OCI-LY3 (cell line): ENCODE data around the gene PSMB1.
"Not testable (repeated sequence)": the region's sequence is repeated elsewhere in the genome, so short reads cannot be mapped to it uniquely, and the experiment has no call there.

ENCODE experiments used
- EZH2phosphoT487 ChIP-seq: fragments of 200-600 bp; shearing (Covaris generic); IDR thresholded peaks from 2 replicates; pipeline ENCODE4 v1.6.1; 2018; ENCODE audit warnings: antibody characterized with exemption, mixed run types, low read depth
- TF ChIP-seq, protein P1 (sequence below): fragments of 200-600, 300-600 bp; sonication (generic); IDR thresholded peaks from 2 replicates; pipeline ENCODE4 v1.5.1; 2014; ENCODE audit warnings: antibody characterized with exemption, low read length, low read depth

DNA sequence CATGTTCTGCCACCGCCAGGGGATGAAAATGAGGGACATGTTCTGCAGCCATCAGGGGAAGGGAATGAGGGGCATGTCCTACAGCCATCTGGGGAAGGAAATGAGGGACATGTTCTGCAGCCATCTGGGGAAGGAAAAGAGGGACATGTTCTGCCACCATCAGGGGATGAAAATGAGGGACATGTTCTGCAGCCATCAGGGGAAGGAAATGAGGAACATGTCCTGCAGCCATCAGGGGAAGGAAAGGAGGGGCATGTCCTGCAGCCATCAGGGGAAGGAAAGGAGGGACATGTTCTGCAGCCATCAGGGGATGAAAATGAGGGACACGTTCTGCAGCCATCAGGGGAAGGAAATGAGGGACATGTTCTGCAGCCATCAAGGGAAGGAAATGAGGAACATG lies 50.8 kb downstream of the PSMB1 start:
- TF ChIP-seq, protein P1, sequence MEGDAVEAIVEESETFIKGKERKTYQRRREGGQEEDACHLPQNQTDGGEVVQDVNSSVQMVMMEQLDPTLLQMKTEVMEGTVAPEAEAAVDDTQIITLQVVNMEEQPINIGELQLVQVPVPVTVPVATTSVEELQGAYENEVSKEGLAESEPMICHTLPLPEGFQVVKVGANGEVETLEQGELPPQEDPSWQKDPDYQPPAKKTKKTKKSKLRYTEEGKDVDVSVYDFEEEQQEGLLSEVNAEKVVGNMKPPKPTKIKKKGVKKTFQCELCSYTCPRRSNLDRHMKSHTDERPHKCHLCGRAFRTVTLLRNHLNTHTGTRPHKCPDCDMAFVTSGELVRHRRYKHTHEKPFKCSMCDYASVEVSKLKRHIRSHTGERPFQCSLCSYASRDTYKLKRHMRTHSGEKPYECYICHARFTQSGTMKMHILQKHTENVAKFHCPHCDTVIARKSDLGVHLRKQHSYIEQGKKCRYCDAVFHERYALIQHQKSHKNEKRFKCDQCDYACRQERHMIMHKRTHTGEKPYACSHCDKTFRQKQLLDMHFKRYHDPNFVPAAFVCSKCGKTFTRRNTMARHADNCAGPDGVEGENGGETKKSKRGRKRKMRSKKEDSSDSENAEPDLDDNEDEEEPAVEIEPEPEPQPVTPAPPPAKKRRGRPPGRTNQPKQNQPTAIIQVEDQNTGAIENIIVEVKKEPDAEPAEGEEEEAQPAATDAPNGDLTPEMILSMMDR = not testable (repeated sequence)
- not testable (repeated sequence) for TF ChIP-seq EZH2phosphoT487
